Tibial nerve (tissue), 4 donors: ENCODE data around the gene TSGA10. TPM values are rescaled to one million over a fixed set of nuclear protein-coding genes. Genes with fewer than 3 reads are reported as not detected.
A peak's percentile ranks its signal among the peaks of the same experiment; 100 is the strongest.
"Not testable (repeated sequence)": the region's sequence is repeated elsewhere in the genome, so short reads cannot be mapped to it uniquely, and the experiment has no call there.

ENCODE experiments used
- DNase-seq, 2 donors: peaks; one replicate each; pipeline ENCODE4 v3.0.0-alpha.2; 2019; ENCODE audit warnings: low spot score in 2 of 2
- H3K27ac ChIP-seq, 4 donors: fragments of 200-600 bp; sonication (generic) in 3 of 4; one replicate each; pipeline ENCODE4 v1.5.1; 2017 to 2019; ENCODE audit warnings: mild to moderate bottlenecking in 1 of 4
- H3K27me3 ChIP-seq, 2 donors: fragments of 200-600 bp; sonication (generic) in 1 of 2; one replicate each; pipeline versions ENCODE4 v1.5.1 to v1.6.0; 2017 to 2019
- H3K36me3 ChIP-seq, 3 donors: fragments of 200-600 bp; sonication (generic); one replicate each; pipeline ENCODE4 v1.5.1; 2018 to 2019
- H3K4me1 ChIP-seq, 4 donors: fragments of 200-600 bp; sonication (generic) in 3 of 4; one replicate each; pipeline ENCODE4 v1.5.1; 2017 to 2019
- H3K4me3 ChIP-seq, 4 donors: fragments of 200-600 bp; sonication (generic) in 3 of 4; one replicate each; pipeline ENCODE4 v1.5.1; 2017 to 2019; ENCODE audit warnings: mild to moderate bottlenecking in 1 of 4, moderate library complexity in 1 of 4
- H3K9me3 ChIP-seq, 4 donors: fragments of 200-600 bp; sonication (generic) in 3 of 4; one replicate each; pipeline ENCODE4 v1.5.1; 2017 to 2019
- EP300 ChIP-seq, 2 donors: sonication (generic); formaldehyde crosslinking; IDR thresholded peaks; one replicate each; pipeline ENCODE4 v1.6.1; 2017; ENCODE audit warnings: antibody characterized with exemption in 2 of 2, mild to moderate bottlenecking in 1 of 2
- POLR2A ChIP-seq, 2 donors: fragments of 450-650 bp; IDR thresholded peaks; one replicate each; pipeline ENCODE4 v1.6.1; 2017; ENCODE audit warnings: antibody characterized with exemption in 2 of 2, mild to moderate bottlenecking in 2 of 2, moderate library complexity in 2 of 2
- WGBS, 2 donors: methylation state at CpG; one replicate each; pipeline ENCODE4 v1.1.5; 2018; 5-methylcytosine and 5-hydroxymethylcytosine counted together
- total RNA-seq, 4 donors: library from RNA; depleted of rRNA; stranded (reverse); fragments of >200 nt; gene quantifications; one replicate each; pipeline ENCODE4 v1.1.0, GENCODE V29; 2016
- TF ChIP-seq, protein P1 (sequence below), 5 experiments: fragments of 200-600 bp in 3 of 5; fragments of 450-650 bp in 2 of 5; sonication (generic) in 3 of 5; IDR thresholded peaks; one replicate each; pipeline ENCODE4 v1.5.1; 2016 to 2019; ENCODE audit warnings: antibody characterized with exemption in 5 of 5, mild to moderate bottlenecking in 3 of 5, moderate library complexity in 2 of 5

TSGA10 gene
- total RNA-seq, 4 donors from 2014 or later, result 6.5 to 12.9 (median 10.0) TPM

DNA sequence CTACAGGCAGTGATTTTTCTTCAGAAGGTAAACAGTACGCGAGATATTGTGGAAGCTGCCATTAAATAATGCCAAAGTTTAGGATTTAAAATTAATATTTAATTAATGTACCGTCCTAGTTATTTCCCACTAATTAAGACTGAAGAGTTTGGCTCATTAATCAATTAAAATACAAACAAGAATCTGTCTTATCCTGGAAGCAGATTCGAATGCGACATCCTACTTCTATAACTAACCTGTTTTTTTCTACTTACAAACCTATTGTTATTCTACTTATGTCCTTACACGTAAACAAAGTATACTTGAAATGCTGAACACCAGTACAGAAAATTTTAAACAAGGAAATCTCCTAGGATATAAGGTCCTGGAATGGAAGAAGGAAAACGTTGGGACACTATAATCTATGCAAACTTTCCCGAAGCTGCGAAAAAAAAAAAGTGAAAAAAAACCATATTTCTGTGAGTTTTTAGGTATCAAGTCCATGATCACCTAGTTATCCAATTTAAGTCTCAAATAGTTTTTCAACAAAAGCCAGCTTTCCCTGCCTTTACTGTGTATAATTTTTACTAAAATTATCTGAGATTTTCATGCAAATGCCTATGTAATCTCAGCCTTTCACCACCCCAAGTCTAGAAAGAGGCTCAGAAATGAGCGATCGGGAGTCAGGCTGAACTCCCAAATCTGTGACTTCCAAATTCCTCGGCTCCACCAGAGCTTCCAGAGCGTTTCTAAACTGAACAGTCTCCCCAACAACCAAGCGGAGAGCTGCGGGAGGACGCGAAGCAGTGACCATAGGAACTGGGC, 14.5 kb downstream of the TSGA10 start:
- H3K9me3 ChIP-seq, result no peaks in the 10 kb centered on the region
- H3K4me3 ChIP-seq, result peak overlapping the region; percentile 58 to 91 (median 74)
- H3K36me3 ChIP-seq, result no peaks in the 10 kb centered on the region
- no peak for DNase-seq
- no peaks in the 10 kb centered on the region for H3K27me3 ChIP-seq
- TF ChIP-seq, protein P1, sequence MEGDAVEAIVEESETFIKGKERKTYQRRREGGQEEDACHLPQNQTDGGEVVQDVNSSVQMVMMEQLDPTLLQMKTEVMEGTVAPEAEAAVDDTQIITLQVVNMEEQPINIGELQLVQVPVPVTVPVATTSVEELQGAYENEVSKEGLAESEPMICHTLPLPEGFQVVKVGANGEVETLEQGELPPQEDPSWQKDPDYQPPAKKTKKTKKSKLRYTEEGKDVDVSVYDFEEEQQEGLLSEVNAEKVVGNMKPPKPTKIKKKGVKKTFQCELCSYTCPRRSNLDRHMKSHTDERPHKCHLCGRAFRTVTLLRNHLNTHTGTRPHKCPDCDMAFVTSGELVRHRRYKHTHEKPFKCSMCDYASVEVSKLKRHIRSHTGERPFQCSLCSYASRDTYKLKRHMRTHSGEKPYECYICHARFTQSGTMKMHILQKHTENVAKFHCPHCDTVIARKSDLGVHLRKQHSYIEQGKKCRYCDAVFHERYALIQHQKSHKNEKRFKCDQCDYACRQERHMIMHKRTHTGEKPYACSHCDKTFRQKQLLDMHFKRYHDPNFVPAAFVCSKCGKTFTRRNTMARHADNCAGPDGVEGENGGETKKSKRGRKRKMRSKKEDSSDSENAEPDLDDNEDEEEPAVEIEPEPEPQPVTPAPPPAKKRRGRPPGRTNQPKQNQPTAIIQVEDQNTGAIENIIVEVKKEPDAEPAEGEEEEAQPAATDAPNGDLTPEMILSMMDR (IDR thresholded peaks at IDR 0.05), result no peak
- TF ChIP-seq POLR2A (IDR thresholded peaks at IDR 0.05), result no peak
- 23 to 24% methylated on average over 17 of the region's 17 CpGs for whole genome bisulfite sequencing, 2 donors
- H3K4me1 ChIP-seq, result peaks cover 0 to 19% (median 0%) of the 10 kb centered on the region in 4 donors
- peak overlapping the region; percentile 18 to 91 (median 87) for H3K27ac ChIP-seq

DNA sequence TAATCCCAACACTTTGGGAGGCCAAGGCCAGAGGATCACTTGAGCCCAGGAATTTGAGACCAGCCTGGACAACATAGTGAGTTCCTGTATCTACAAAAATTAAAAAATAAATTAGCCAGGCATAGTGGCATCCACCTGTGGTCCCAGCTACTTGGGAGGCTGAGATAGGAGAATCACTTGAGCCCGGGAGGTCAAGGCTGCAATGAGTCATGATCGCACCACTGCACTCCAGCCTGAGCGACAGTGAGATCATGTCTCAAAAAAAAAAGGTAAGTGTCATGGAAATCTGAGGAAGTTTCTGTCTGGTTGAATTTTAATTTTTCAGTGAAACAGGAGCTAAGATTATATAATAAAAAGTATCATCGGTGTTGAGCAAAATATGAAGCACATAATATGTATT, 15.7 kb downstream of the TSGA10 start:
- no peak overlapping the region for H3K27ac ChIP-seq
- TF ChIP-seq, protein P1 (IDR thresholded peaks at IDR 0.05), result no peak
- TF ChIP-seq POLR2A (IDR thresholded peaks at IDR 0.05) (no peak), EP300 (IDR thresholded peaks at IDR 0.05) (no peak)
- H3K36me3 ChIP-seq, result no peaks in the 10 kb centered on the region
- 97 to 98% methylated on average over 4 of the region's 4 CpGs for WGBS, 2 donors
- H3K9me3 ChIP-seq, result no peaks in the 10 kb centered on the region
- H3K27me3 ChIP-seq, result no peaks in the 10 kb centered on the region
- H3K4me1 ChIP-seq, result peaks cover 0 to 19% (median 0%) of the 10 kb centered on the region in 4 donors
- no peak overlapping the region for H3K4me3 ChIP-seq
- no peak for DNase-seq

DNA sequence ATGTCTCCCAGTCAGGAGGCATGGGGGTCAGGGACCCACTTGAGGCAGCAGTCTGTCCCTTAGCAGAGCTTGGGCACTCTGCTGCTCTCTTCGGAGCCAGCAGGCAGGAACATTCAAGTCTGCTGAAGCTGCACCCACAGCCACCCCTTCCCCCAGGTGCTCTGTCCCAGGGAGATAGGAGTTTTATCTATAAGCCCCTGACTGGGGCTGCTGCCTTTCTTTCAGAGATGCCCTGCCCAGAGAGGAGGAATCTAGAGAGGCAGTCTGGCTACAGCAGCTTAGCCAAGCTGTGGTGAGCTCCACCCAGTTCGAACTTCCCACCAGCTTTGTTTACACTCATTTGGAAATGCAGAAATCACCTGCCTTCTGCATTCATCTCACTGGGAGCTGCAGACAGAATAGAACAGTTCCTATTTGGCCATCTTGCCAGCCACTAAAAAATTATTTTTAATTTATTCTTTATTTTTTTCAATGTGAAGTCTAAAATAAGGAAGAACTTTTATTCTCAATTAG, 19.6 kb downstream of the TSGA10 start:
- not testable (repeated sequence) for DNase-seq, H3K27me3 ChIP-seq, H3K27ac ChIP-seq, H3K4me3 ChIP-seq, H3K36me3 ChIP-seq, H3K4me1 ChIP-seq
- peaks cover 0 to 30% (median 5%) of the 10 kb centered on the region in 4 donors for H3K9me3 ChIP-seq
- WGBS, 2 donors, result 92 to 100% methylated on average over 2 of the region's 2 CpGs

DNA sequence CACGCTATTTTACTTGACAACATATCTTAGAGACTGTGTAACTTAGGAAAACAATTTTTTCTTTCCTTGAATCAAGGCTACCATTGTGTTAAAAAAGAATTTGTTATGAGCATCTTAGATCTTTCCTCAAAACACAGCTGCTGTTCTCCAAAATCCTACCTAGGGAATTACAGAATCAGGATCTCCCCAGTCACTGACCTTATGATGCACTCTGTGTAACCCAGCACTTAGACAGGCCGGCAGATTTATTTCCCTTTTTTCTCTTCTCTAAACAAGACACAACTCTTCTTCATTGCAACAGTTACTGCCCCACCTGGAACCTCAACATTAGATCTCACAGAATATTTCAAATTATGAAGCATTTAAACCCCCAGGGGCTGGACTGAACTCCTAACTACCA, 26.8 kb downstream of the TSGA10 start:
- WGBS, 2 donors, result 38 to 58% methylated on average over 2 of the region's 2 CpGs
- H3K27ac ChIP-seq, result no peak overlapping the region
- no peak for DNase-seq
- peaks cover 0 to 84% (median 10%) of the 10 kb centered on the region in 4 donors for H3K9me3 ChIP-seq
- peaks cover 0 to 38% (median 0%) of the 10 kb centered on the region in 3 donors for H3K36me3 ChIP-seq
- no peaks in the 10 kb centered on the region for H3K4me1 ChIP-seq
- no peaks in the 10 kb centered on the region for H3K27me3 ChIP-seq
- no peak for TF ChIP-seq EP300 (IDR thresholded peaks at IDR 0.05)
- no peak for TF ChIP-seq POLR2A (IDR thresholded peaks at IDR 0.05)
- TF ChIP-seq, protein P1 (IDR thresholded peaks at IDR 0.05), result no peak
- no peak overlapping the region for H3K4me3 ChIP-seq

DNA sequence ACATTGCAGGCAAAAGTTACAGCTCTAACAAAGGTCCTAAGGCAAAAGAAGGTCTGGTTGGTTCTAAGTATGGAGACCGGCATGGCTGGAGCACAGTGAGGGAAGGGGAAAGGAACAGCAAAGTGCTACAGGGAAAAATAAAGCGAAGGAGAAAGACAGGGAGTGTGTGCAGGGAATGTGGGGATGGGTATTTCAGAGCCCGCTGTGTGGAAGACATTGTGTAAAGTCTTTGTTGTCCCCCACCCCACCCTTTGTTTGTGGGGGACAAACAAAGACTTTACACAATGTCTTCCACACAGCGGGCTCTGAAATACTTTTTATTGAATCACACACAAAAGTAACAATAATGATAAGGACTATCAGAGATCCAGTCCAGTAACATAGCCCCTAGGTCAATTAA, 42.1 kb downstream of the TSGA10 start:
- no peak for DNase-seq
- Histone ChIP-seq H3K9me3 (no peaks in the 10 kb centered on the region), H3K4me3 (no peak overlapping the region), H3K4me1 (no peaks in the 10 kb centered on the region), H3K36me3 (no peaks in the 10 kb centered on the region), H3K27me3 (no peaks in the 10 kb centered on the region), H3K27ac (no peak overlapping the region)
- TF ChIP-seq POLR2A (IDR thresholded peaks at IDR 0.05) (no peak), EP300 (IDR thresholded peaks at IDR 0.05) (no peak)
- TF ChIP-seq, protein P1 (IDR thresholded peaks at IDR 0.05), result no peak
- 50 to 56% methylated on average over 4 of the region's 4 CpGs for WGBS, 2 donors
